ENCODE measurements around the gene TMCC1.
"Not testable (repeated sequence)": the region's sequence is repeated elsewhere in the genome, so short reads cannot be mapped to it uniquely, and the experiment has no call there.

TMCC1 gene

GRCh38 chr3:129840707-129841360, 52.7 kb downstream of the TMCC1 start:
- H3K36me3 ChIP-seq: peaks cover 37% of the 10 kb centered on the region
- TF ChIP-seq Cebpa-rat (IDR thresholded peaks at IDR 0.05): no peak
- H3K27me3 ChIP-seq: no peaks in the 10 kb centered on the region
- H3K9me3 ChIP-seq: peaks cover 15% of the 10 kb centered on the region
- H3K9ac ChIP-seq: no peak overlapping the region
- H3K4me2 ChIP-seq: no peak overlapping the region
- no peak overlapping the region for H3K4me3 ChIP-seq
- H4K20me1 ChIP-seq: peaks cover 29% of the 10 kb centered on the region; the same call in 1 of the 2 replicates
- no peak overlapping the region for H3K27ac ChIP-seq
- peaks cover 7% of the 10 kb centered on the region; the same call in 1 of the 2 replicates for H3K4me1 ChIP-seq

GRCh38 chr3:129838086-129838485, 55.4 kb downstream of the TMCC1 start:
- no peak overlapping the region for H3K4me3 ChIP-seq
- H3K9ac ChIP-seq: no peak overlapping the region
- peaks cover 17% of the 10 kb centered on the region; the same call in 1 of the 2 replicates for H4K20me1 ChIP-seq
- H3K27ac ChIP-seq: no peak overlapping the region
- peaks cover 7% of the 10 kb centered on the region; the same call in 1 of the 2 replicates for H3K4me1 ChIP-seq
- H3K27me3 ChIP-seq: no peaks in the 10 kb centered on the region
- peaks cover 26% of the 10 kb centered on the region for H3K36me3 ChIP-seq
- no peak for TF ChIP-seq Cebpa-rat (IDR thresholded peaks at IDR 0.05)
- peaks cover 13% of the 10 kb centered on the region for H3K9me3 ChIP-seq
- no peak overlapping the region for H3K4me2 ChIP-seq

GRCh38 chr3:129837065-129837642, 56.4 kb downstream of the TMCC1 start:
- Histone ChIP-seq H3K27me3 (no peaks in the 10 kb centered on the region), H3K9ac (no peak overlapping the region), H3K36me3 (peaks cover 21% of the 10 kb centered on the region), H3K9me3 (peaks cover 7% of the 10 kb centered on the region), H3K4me1 (peaks cover 7% of the 10 kb centered on the region; the same call in 1 of the 2 replicates), H4K20me1 (peaks cover 17% of the 10 kb centered on the region; the same call in 1 of the 2 replicates), H3K4me2 (no peak overlapping the region), H3K27ac (no peak overlapping the region), H3K4me3 (no peak overlapping the region)
- TF ChIP-seq Cebpa-rat (IDR thresholded peaks at IDR 0.05): no peak

GRCh38 chr3:129836381-129837064, 57.0 kb downstream of the TMCC1 start:
- TF ChIP-seq Cebpa-rat (IDR thresholded peaks at IDR 0.05): no peak
- Histone ChIP-seq H4K20me1 (peaks cover 17% of the 10 kb centered on the region; the same call in 1 of the 2 replicates), H3K9ac (no peak overlapping the region), H3K4me1 (peaks cover 7% of the 10 kb centered on the region; the same call in 1 of the 2 replicates), H3K27ac (no peak overlapping the region), H3K36me3 (peaks cover 14% of the 10 kb centered on the region), H3K9me3 (peaks cover under 1% of the 10 kb centered on the region; the same call in 1 of the 2 replicates), H3K4me2 (no peak overlapping the region), H3K4me3 (no peak overlapping the region), H3K27me3 (no peaks in the 10 kb centered on the region)

GRCh38 chr3:129835198-129835597, 58.3 kb downstream of the TMCC1 start:
- Histone ChIP-seq H3K4me3 (no peak overlapping the region), H3K27ac (no peak overlapping the region), H3K36me3 (peaks cover 7% of the 10 kb centered on the region; the same call in 1 of the 2 replicates), H3K9ac (no peak overlapping the region), H3K4me2 (no peak overlapping the region), H3K4me1 (peaks cover 7% of the 10 kb centered on the region; the same call in 1 of the 2 replicates), H3K9me3 (no peaks in the 10 kb centered on the region), H3K27me3 (no peaks in the 10 kb centered on the region), H4K20me1 (peaks cover 17% of the 10 kb centered on the region)
- TF ChIP-seq Cebpa-rat (IDR thresholded peaks at IDR 0.05): no peak

GRCh38 chr3:129834580-129834979, 58.9 kb downstream of the TMCC1 start:
- H3K4me1 ChIP-seq: peaks cover 7% of the 10 kb centered on the region; the same call in 1 of the 2 replicates
- peaks cover 13% of the 10 kb centered on the region for H4K20me1 ChIP-seq
- H3K27ac ChIP-seq: no peak overlapping the region
- no peak for TF ChIP-seq Cebpa-rat (IDR thresholded peaks at IDR 0.05)
- no peak overlapping the region for H3K4me3 ChIP-seq
- no peak overlapping the region for H3K4me2 ChIP-seq
- no peaks in the 10 kb centered on the region for H3K27me3 ChIP-seq
- no peaks in the 10 kb centered on the region for H3K9me3 ChIP-seq
- peaks cover 7% of the 10 kb centered on the region; the same call in 1 of the 2 replicates for H3K36me3 ChIP-seq
- H3K9ac ChIP-seq: no peak overlapping the region

GRCh38 chr3:129831942-129832341, 61.6 kb downstream of the TMCC1 start:
- not testable (repeated sequence) for H3K9ac ChIP-seq, H3K9me3 ChIP-seq, H3K36me3 ChIP-seq, H3K4me3 ChIP-seq, H3K27me3 ChIP-seq, H3K27ac ChIP-seq, H3K4me2 ChIP-seq
- Histone ChIP-seq H4K20me1 (peaks cover 15% of the 10 kb centered on the region), H3K4me1 (peaks cover 16% of the 10 kb centered on the region)

- H3K4me3 ChIP-seq: no peak overlapping the region
- H4K20me1 ChIP-seq: peaks cover 10% of the 10 kb centered on the region
- no peak overlapping the region for H3K4me2 ChIP-seq
- peaks cover 11% of the 10 kb centered on the region for H3K4me1 ChIP-seq
- no peaks in the 10 kb centered on the region for H3K27me3 ChIP-seq
- H3K9me3 ChIP-seq: no peaks in the 10 kb centered on the region
- no peak overlapping the region for H3K27ac ChIP-seq
- H3K9ac ChIP-seq: no peak overlapping the region
- H3K36me3 ChIP-seq: peaks cover 5% of the 10 kb centered on the region; the same call in 1 of the 2 replicates
- TF ChIP-seq Cebpa-rat (IDR thresholded peaks at IDR 0.05): no peak; the same call in 1 of the 2 replicates
Observed at GRCh38 chr3:129831503-129831902, 62.0 kb downstream of the TMCC1 start.

- Histone ChIP-seq H3K9ac (no peak overlapping the region), H3K27ac (no peak overlapping the region)
- no peak for TF ChIP-seq Cebpa-rat (IDR thresholded peaks at IDR 0.05)
Observed at GRCh38 chr3:129829640-129830039, 63.9 kb downstream of the TMCC1 start.

GRCh38 chr3:129827765-129828164, 65.7 kb downstream of the TMCC1 start:
- Histone ChIP-seq H3K27me3 (no peaks in the 10 kb centered on the region), H4K20me1 (peaks cover 27% of the 10 kb centered on the region), H3K9me3 (no peaks in the 10 kb centered on the region), H3K27ac (no peak overlapping the region), H3K4me1 (peaks cover 30% of the 10 kb centered on the region), H3K36me3 (peaks cover 8% of the 10 kb centered on the region; the same call in 1 of the 2 replicates), H3K4me2 (peak overlapping the region; percentile 56), H3K9ac (no peak overlapping the region), H3K4me3 (no peak overlapping the region)
- no peak for TF ChIP-seq Cebpa-rat (IDR thresholded peaks at IDR 0.05)

More at GRCh38 chr3:129829640-129830039, 63.9 kb downstream of the TMCC1 start:
- Histone ChIP-seq H3K4me2 (no peak overlapping the region), H3K4me3 (no peak overlapping the region), H3K27me3 (no peaks in the 10 kb centered on the region), H3K36me3 (peaks cover 5% of the 10 kb centered on the region; the same call in 1 of the 2 replicates), H4K20me1 (peaks cover 17% of the 10 kb centered on the region), H3K9me3 (no peaks in the 10 kb centered on the region), H3K4me1 (peaks cover 17% of the 10 kb centered on the region)

Measured in BLaER1 (cell line).